HUES64 (cell line): ENCODE results near the gene MFAP5. TPM values are rescaled to one million over a fixed set of nuclear protein-coding genes. Genes with fewer than 3 reads are reported as not detected.
A peak's percentile ranks its signal among the peaks of the same experiment; 100 is the strongest.

Experiments used
- H3K27ac ChIP-seq: 2 replicates; pipeline ENCODE4 v1.7.0; 2013; ENCODE audit warnings: low read depth, low read length, inconsistent platforms
- H3K27me3 ChIP-seq: 2 replicates; pipeline ENCODE4 v1.6.1; 2013; ENCODE audit warnings: mild to moderate bottlenecking, low read length; ENCODE audit not compliant: insufficient read depth
- H3K36me3 ChIP-seq: 2 replicates; pipeline ENCODE4 v1.6.1; 2013; ENCODE audit warnings: mild to moderate bottlenecking, low read length; ENCODE audit not compliant: insufficient read depth
- H3K4me1 ChIP-seq: 2 replicates; pipeline ENCODE4 v1.6.1; 2013; ENCODE audit warnings: mild to moderate bottlenecking, low read length, moderate library complexity; ENCODE audit not compliant: insufficient read depth
- H3K4me3 ChIP-seq: 2 replicates; pipeline ENCODE4 v1.5.1; 2013; ENCODE audit warnings: mild to moderate bottlenecking, low read length, moderate library complexity
- H3K9ac ChIP-seq: 2 replicates; pipeline ENCODE4 v1.6.1; 2013; ENCODE audit warnings: mild to moderate bottlenecking, low read depth, low read length
- H3K9me3 ChIP-seq: 2 replicates; pipeline ENCODE4 v1.6.1; 2013; ENCODE audit warnings: low read depth, low read length; ENCODE audit not compliant: insufficient read depth
- WGBS: fragments of 150-250, 120-280 bp; methylation state at CpG from one replicate; pipeline ENCODE4 v1.1.7; 2013; ENCODE audit warnings: missing lambda C conversion rate; 5-methylcytosine and 5-hydroxymethylcytosine counted together
- polyA plus RNA-seq, 2 experiments: library from polyadenylated mRNA; stranded (reverse); fragments of 50-300 nt; gene quantifications; one replicate each; pipeline ENCODE4 v1.2.3, GENCODE V29; 2013

MFAP5 gene, protein sequence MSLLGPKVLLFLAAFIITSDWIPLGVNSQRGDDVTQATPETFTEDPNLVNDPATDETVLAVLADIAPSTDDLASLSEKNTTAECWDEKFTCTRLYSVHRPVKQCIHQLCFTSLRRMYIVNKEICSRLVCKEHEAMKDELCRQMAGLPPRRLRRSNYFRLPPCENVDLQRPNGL
- 0.85 TPM for polyA plus RNA-seq (2013, experiment 1 of 2)
- polyA plus RNA-seq (2013, experiment 2 of 2): 1.1 TPM

DNA sequence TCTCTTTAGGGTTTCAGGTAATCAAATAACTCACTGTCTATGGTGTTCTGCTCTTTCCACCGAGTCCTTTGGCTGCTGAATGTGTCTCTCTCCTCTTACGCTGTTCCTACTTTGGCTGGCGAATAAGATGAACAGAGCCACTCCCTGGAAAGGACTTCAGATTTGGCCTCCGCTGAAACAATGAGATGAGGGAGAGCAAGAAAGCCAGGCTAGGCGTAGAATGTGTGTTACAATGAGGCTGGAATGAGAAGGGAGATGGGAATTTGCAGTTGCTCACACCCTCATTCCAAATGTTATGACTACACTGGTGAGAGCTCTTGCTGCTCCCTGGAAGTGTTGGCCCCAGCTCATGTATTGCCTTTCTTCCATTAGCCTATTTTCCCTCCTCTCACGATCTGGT is at the start of gene MFAP5:
TSS of gene MFAP5 (minus strand) at position 234 of the 400 bp plus-strand sequence. CDS start 722 bp downstream, outside the sequence.
- Histone ChIP-seq H3K9ac (peak within 1 kb of the TSS; percentile 48; the same call in 1 of the 2 replicates), H3K4me1 (0 out of 2 replicates have a peak, but pooled peaks cover 9% of the 10 kb centered on the region)
- WGBS: 82% methylated on average over 6 of the region's 6 CpGs

DNA sequence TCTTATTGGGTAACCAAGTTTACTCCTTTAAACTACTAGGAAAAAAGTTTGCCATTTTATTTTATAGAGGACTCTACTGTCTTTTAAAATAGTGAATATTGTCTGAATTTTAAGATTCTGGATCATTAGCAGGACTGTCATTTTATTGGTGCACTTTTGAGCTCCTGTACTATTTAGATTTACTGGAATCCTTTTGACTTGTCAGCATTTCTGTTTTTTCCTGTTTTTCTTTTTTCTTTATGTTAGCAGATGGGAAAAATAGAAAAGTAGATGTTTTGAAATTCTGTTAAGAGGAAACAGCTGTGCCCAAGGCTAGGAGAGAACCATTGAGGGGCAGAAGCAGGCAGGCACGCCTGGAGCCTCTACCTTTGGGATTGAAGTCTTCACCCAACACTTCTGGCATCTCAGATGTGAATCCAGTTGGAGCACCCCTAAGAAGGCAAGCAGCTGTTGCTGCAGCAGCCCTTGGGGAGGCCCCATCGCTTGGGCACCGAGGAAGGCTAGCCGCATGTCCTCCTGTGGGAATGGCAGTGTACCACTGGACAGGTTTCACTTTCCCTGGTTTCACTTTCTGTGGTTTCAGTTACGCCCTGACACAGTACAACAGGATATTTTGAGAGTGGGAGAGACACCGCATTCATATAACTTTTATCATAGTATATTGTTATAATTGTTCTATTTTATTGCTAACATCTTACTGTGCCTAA is 46.7 kb upstream of the MFAP5 start:
- H3K9me3 ChIP-seq: no peaks in the 10 kb centered on the region
- H3K36me3 ChIP-seq: peaks cover 30% of the 10 kb centered on the region
- 86% methylated on average over 5 of the region's 6 CpGs for WGBS
- 0 out of 2 replicates have a peak, but pooled peaks cover 12% of the 10 kb centered on the region for H3K4me1 ChIP-seq
- no peak overlapping the region for H3K9ac ChIP-seq
- H3K4me3 ChIP-seq: no peak overlapping the region
- H3K27ac ChIP-seq: no peak overlapping the region
- H3K27me3 ChIP-seq: no peaks in the 10 kb centered on the region

More for the DNA sequence above, at the start of gene MFAP5:
- Histone ChIP-seq H3K27me3 (no peaks in the 10 kb centered on the region), H3K27ac (no peak within 1 kb of the TSS; the same call in 1 of the 2 replicates), H3K9me3 (no peaks in the 10 kb centered on the region), H3K36me3 (no peaks in the 10 kb centered on the region), H3K4me3 (peak within 1 kb of the TSS; percentile 22; the same call in 1 of the 2 replicates)

DNA sequence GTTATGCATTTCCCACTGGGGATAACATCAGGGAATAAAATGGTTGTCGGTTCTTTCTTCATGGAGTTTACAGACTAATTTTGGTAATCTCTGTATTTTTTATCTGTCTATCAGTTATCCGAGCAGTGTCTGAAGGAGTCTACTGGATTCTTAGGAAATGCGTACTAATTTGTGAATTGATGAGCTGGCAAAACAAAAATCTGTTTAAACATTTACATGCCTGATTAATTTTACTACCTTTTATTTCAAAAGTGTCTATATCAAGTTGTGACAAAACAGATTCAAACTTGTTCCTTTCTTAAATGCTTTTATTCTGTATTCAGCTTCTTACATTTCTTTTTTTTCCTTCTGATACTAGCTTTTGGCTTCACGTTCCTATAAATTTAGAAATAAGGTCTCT is 39.5 kb upstream of the MFAP5 start:
- Histone ChIP-seq H3K4me1 (peaks cover 27% of the 10 kb centered on the region), H3K27ac (no peak overlapping the region), H3K9ac (no peak overlapping the region), H3K4me3 (no peak overlapping the region), H3K9me3 (no peaks in the 10 kb centered on the region), H3K36me3 (peaks cover 15% of the 10 kb centered on the region), H3K27me3 (no peaks in the 10 kb centered on the region)
- 93% methylated on average over 3 of the region's 4 CpGs for WGBS

DNA sequence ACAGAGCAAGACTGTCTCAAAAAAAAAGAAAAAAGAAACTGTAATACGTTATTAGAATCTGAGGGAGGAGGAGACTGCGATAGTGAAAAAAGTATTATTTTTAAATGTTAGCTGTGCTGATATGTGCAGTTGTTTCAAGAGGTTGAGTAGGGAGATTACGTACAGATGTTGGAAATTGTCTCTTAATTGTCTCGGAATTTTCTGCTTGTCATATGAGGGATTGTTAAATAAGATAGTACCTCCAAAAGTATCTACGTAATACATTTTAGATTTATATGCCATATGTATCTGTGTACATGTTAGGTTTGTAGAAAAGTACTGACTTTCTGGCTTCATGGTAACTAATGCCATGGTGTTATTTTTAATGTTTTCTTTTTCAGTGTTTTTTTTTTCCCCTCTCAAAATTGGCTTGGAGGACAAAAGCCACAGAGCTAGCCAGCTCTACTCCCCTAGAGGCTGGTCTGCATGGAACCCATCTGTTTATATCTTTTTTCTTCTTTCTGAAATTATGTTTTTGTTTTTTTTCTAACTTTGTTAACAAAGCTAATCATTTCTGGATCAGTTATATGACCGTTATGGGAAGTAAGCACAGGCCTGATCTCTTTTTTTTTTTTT is 38.5 kb upstream of the MFAP5 start:
- Histone ChIP-seq H3K4me1 (peaks cover 33% of the 10 kb centered on the region), H3K27me3 (no peaks in the 10 kb centered on the region), H3K27ac (no peak overlapping the region), H3K9me3 (no peaks in the 10 kb centered on the region), H3K36me3 (peaks cover 15% of the 10 kb centered on the region), H3K9ac (no peak overlapping the region), H3K4me3 (no peak overlapping the region)
- 92% methylated on average over 5 of the region's 6 CpGs for WGBS

DNA sequence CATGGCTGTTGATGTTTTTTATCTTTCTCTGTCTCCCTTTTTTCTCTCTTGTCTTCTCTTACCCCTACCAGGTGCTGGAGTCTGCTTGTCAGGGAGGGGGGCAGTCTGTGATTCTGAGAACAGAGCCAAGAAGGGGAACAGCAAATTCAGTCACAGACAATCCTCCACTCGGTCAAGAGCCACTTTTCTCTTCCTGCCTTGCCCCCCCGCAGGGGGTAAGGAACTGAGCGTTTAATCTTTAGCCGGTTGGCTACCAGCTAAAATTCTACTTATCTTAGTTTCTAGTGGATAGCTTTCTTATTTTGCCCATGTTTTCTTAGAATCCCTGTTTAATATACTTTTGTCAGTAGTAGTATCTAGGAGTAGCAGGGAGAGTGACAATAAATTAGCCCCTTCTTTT is 37.1 kb upstream of the MFAP5 start:
- Histone ChIP-seq H3K36me3 (peaks cover 15% of the 10 kb centered on the region), H3K27me3 (no peaks in the 10 kb centered on the region), H3K9me3 (no peaks in the 10 kb centered on the region), H3K27ac (no peak overlapping the region; the same call in 1 of the 2 replicates), H3K4me1 (peaks cover 36% of the 10 kb centered on the region), H3K9ac (0 out of 2 replicates have a peak overlapping the region, but pooled peaks have one; percentile 1), H3K4me3 (peak overlapping the region; percentile 96)
- 0% methylated on average over 1 of the region's 4 CpGs for WGBS

DNA sequence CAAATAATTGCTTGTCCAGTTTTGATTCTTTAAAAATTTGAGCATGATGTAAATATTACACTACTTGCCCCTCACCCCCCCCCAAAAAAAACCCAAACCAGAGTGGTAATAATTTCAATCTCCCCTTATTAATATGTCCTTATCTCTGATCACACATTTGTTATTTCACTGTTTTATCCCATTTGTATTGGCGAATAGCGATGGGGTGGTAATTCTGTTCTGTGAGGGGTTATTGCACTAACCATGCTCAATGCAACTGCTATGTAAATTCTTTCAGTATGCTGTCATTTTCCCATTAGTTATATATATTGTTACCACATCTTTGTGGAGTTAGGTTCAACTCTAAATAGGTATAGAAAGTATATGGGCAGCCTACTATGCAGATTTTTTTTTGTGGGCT is 36.3 kb upstream of the MFAP5 start:
- Histone ChIP-seq H3K4me1 (peaks cover 36% of the 10 kb centered on the region), H3K4me3 (peak overlapping the region; percentile 96), H3K36me3 (peaks cover 15% of the 10 kb centered on the region), H3K9me3 (no peaks in the 10 kb centered on the region), H3K9ac (peak overlapping the region; percentile 95), H3K27me3 (no peaks in the 10 kb centered on the region), H3K27ac (peak overlapping the region; percentile 98; the same call in 1 of the 2 replicates)
- WGBS: no CpG with 5 or more reads among the region's 2 CpGs

DNA sequence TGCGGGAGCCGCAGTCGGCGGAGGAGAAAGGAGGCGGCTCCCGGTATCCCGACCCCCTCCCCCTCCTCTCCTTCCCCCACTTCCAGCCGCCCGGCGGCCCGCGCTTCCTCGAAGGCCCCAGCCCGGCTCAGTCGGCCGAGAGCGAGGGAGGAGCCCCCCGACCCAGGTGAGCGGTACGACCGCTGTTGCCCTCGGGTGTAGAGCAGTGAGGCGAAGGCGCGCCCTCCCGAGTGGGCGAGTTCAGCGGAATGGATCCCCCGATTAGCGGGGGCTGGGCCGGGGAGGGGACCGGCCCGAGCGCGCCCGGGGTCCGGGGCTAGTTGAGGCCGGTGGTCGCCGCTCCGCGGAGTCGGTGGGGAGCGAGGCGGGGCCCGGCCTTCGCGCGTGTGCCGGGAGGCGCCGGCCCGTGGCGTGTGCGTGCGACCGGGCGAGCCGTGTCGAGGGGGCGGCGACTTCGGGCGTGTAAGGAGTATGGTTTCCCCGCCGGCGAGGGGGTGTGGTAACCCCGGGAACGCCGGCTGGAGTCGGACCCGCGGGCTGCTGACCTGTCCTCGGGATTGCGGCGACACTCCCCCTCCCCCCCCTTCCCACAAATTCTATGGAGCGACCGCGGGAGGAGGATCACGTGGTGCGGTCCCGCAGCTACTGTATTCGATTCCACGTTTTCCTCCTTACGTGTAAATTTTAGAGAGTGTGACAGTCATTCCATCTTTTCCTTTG is 35.7 kb upstream of the MFAP5 start:
- H3K9me3 ChIP-seq: no peaks in the 10 kb centered on the region
- H3K4me3 ChIP-seq: peak overlapping the region; percentile 96
- peak overlapping the region; percentile 95 for H3K9ac ChIP-seq
- peaks cover 36% of the 10 kb centered on the region for H3K4me1 ChIP-seq
- no peaks in the 10 kb centered on the region for H3K27me3 ChIP-seq
- under 1% methylated on average over 79 of the region's 85 CpGs for WGBS
- peak overlapping the region; percentile 98 for H3K27ac ChIP-seq
- peaks cover 15% of the 10 kb centered on the region for H3K36me3 ChIP-seq

DNA sequence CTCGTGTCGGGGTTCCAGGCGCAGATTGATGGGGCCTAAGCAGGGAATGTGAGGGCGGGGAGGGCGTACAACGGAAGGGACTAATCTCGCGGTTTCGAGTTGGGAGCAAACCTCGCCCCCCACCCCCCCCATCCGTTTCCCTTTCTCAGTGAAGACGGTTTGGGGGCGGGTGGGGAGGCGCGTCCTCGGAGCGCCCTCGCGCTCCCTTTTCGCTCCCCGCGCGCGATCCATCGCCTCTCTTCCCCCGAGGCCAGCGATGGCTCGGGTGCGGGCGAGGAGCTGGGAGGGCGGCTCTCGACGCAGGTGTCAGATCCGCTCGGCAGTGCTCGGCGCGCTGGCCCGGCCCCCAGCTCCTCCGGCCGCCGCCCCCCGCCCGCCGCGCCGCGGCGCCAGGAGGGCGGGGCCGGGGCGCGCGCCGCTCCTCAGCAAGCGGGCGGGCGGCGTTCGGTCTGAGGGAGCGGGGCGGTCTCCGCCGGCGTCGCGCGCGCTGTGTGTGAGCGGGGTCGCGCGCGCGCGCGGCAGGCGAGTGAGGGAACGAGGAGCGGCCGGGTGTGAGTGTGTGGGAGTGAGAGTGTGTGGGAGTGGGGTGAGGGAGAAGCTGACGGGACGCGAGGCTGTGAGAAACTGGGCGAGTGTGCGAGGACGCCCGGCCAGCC is 35.0 kb upstream of the MFAP5 start, which contains the start of gene RIMKLB:
TSS of gene RIMKLB (plus strand) at position 516 of the 656 bp plus-strand sequence. CDS start 15,876 bp downstream, outside the sequence.
- peaks cover 15% of the 10 kb centered on the region for H3K36me3 ChIP-seq
- peak within 1 kb of the TSS; percentile 98 for H3K27ac ChIP-seq
- peak within 1 kb of the TSS; percentile 96 for H3K4me3 ChIP-seq
- peak within 1 kb of the TSS; percentile 95 for H3K9ac ChIP-seq
- H3K9me3 ChIP-seq: no peaks in the 10 kb centered on the region
- no peaks in the 10 kb centered on the region for H3K27me3 ChIP-seq
- under 1% methylated on average over 83 of the region's 88 CpGs for WGBS
- H3K4me1 ChIP-seq: peaks cover 42% of the 10 kb centered on the region

DNA sequence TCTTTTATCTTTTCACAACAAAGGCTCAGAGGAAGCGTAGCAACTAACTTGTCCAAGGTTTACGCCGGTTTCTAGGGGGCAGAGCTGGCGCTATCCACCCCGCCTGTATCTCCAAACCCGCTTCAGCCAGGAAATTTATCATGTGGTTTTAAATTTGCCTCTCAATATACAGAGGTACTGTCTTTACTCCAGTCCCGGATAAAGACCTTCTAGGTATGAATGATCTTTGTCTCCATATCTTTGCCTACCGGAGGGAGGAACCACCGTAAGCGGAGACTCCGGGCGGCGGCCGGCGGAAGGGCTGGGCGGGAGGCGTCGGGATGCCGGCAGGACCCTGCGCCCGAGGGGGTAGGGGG is 34.5 kb upstream of the MFAP5 start:
- H3K27ac ChIP-seq: peak overlapping the region; percentile 79
- H3K4me3 ChIP-seq: peak overlapping the region; percentile 96
- H3K27me3 ChIP-seq: no peaks in the 10 kb centered on the region
- H3K4me1 ChIP-seq: peaks cover 41% of the 10 kb centered on the region
- peak overlapping the region; percentile 95 for H3K9ac ChIP-seq
- peaks cover 15% of the 10 kb centered on the region for H3K36me3 ChIP-seq
- WGBS: under 1% methylated on average over 21 of the region's 21 CpGs
- no peaks in the 10 kb centered on the region for H3K9me3 ChIP-seq

DNA sequence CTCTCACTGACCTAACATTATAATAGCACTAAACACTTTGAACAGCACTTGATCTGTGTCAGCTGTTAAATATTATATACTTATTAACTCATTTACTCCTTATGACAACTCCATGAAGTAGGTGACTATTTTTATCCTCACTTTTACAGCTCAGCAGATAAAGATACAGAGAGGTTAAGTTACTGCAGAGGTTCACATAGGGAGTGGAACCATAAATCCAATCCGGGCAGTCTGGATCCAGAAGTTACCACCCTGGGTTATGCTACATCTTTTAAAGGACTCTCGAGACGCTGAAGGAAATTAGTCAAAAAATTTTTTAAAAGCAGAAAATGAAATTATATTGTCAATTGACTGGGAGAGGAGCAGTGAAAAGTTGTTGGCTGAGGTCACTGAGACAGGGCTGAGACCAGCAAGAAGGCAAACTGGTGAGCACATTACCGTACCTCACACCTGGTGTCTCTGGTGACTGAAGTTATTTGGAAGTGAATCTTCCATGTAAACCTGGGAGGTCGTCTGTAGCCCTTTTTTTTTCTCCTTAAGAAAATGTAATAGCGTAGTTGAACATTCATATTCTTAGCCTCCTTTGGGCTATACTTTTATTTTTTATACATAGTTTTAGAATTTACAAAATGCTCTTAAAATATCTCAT is 33.9 kb upstream of the MFAP5 start:
- Histone ChIP-seq H3K4me1 (peaks cover 45% of the 10 kb centered on the region), H3K27ac (peak overlapping the region; percentile 79; the same call in 1 of the 2 replicates), H3K4me3 (peak overlapping the region; percentile 96), H3K9me3 (no peaks in the 10 kb centered on the region), H3K36me3 (peaks cover 15% of the 10 kb centered on the region), H3K27me3 (no peaks in the 10 kb centered on the region), H3K9ac (peak overlapping the region; percentile 95)
- WGBS: 45% methylated on average over 5 of the region's 6 CpGs
